Endothelial cell of umbilical vein (primary cell): ENCODE data around the gene CEP350.

Experiments
- EZH2 ChIP-seq: IDR thresholded peaks from 2 replicates; pipeline ENCODE4 v1.6.1; 2012; ENCODE audit warnings: borderline replicate concordance, low read depth, mild to moderate bottlenecking, moderate library complexity, low read length, inconsistent platforms; ENCODE audit not compliant: severe bottlenecking
- FOS ChIP-seq: IDR thresholded peaks from 2 replicates; pipeline ENCODE4 v1.6.1; 2011; ENCODE audit warnings: mild to moderate bottlenecking, low read length, moderate library complexity, borderline replicate concordance; ENCODE audit not compliant: insufficient read depth
- POLR2A ChIP-seq: IDR thresholded peaks from 2 replicates; pipeline ENCODE4 v1.6.1; 2012; ENCODE audit warnings: low read depth, mild to moderate bottlenecking, control low read depth, low read length
- POLR2AphosphoS5 ChIP-seq: IDR thresholded peaks from 2 replicates; pipeline ENCODE4 v1.6.1; 2012; ENCODE audit warnings: low read depth, mild to moderate bottlenecking, control low read depth, low read length, moderate library complexity; ENCODE audit not compliant: insufficient read depth
- TF ChIP-seq, protein P1 (sequence below), 2 donors: IDR thresholded peaks; 1 replicate in 1 of 2; 2 replicates in 1 of 2; pipeline ENCODE4 v1.5.1; 2011; ENCODE audit warnings: low read length in 2 of 2, mild to moderate bottlenecking in 2 of 2, moderate library complexity in 2 of 2, control low read depth in 1 of 2, inconsistent platforms in 1 of 2, low read depth in 1 of 2; ENCODE audit not compliant: insufficient read depth in 1 of 2; ENCODE audit errors: extremely low read depth in 1 of 2
- TF ChIP-seq, protein P2 (sequence below): IDR thresholded peaks from 2 replicates; pipeline ENCODE4 v1.6.1; 2011; ENCODE audit not compliant: insufficient read depth, insufficient read length

DNA sequence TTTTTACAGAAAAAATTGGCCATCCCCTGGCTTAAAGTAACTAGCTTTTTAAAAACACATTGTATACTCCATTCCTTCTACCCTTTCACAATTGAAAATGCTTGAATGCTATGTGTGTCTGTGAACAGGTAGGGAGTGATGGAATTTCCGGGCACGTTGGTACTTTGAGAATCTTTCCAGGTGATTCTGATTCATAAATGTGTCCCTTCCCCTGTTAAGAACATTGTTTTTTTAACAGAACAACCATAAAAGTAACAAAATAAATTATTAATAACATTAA lies 142.7 kb downstream of the CEP350 start:
- TF ChIP-seq POLR2A (no peak), EZH2 (no peak), FOS (no peak), POLR2AphosphoS5 (no peak)
- TF ChIP-seq, protein P1, sequence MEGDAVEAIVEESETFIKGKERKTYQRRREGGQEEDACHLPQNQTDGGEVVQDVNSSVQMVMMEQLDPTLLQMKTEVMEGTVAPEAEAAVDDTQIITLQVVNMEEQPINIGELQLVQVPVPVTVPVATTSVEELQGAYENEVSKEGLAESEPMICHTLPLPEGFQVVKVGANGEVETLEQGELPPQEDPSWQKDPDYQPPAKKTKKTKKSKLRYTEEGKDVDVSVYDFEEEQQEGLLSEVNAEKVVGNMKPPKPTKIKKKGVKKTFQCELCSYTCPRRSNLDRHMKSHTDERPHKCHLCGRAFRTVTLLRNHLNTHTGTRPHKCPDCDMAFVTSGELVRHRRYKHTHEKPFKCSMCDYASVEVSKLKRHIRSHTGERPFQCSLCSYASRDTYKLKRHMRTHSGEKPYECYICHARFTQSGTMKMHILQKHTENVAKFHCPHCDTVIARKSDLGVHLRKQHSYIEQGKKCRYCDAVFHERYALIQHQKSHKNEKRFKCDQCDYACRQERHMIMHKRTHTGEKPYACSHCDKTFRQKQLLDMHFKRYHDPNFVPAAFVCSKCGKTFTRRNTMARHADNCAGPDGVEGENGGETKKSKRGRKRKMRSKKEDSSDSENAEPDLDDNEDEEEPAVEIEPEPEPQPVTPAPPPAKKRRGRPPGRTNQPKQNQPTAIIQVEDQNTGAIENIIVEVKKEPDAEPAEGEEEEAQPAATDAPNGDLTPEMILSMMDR (IDR thresholded peaks at IDR 0.05; ENCODE audit: extremely low read depth in 1 of 2, insufficient read depth in 1 of 2, low read depth in 1 of 2, low read length in 2 of 2), result no peak
- TF ChIP-seq, protein P2, sequence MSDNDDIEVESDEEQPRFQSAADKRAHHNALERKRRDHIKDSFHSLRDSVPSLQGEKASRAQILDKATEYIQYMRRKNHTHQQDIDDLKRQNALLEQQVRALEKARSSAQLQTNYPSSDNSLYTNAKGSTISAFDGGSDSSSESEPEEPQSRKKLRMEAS, result no peak
